ENCODE measurements around the gene PFKP. TPM values are rescaled to one million over a fixed set of nuclear protein-coding genes. Genes with fewer than 3 reads are reported as not detected.

The PFKP gene
- total RNA-seq, 1 donor = 111 TPM

DNA sequence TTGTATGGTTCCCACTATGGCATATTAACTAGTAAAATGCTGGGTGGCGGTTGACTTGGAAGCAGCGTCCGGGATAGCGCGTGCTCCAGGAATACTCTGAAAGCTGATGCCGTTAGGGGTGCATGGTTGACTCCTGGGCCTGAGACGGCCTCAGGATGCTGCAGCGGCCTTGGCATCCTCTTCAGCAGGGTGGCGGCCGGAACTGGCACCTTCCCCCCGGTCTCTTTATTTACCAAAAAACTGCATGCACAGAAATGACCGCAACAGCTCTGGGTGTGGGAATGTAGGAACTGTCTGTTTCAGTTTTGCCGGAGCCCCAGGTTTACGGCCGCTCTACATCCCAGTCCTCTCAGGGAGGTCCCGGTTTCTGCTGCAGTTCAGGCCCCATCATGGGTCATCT is 28.8 kb downstream of the PFKP start:
- no peak for DNase-seq (ENCODE audit: low read depth)
- TF ChIP-seq, protein P1, sequence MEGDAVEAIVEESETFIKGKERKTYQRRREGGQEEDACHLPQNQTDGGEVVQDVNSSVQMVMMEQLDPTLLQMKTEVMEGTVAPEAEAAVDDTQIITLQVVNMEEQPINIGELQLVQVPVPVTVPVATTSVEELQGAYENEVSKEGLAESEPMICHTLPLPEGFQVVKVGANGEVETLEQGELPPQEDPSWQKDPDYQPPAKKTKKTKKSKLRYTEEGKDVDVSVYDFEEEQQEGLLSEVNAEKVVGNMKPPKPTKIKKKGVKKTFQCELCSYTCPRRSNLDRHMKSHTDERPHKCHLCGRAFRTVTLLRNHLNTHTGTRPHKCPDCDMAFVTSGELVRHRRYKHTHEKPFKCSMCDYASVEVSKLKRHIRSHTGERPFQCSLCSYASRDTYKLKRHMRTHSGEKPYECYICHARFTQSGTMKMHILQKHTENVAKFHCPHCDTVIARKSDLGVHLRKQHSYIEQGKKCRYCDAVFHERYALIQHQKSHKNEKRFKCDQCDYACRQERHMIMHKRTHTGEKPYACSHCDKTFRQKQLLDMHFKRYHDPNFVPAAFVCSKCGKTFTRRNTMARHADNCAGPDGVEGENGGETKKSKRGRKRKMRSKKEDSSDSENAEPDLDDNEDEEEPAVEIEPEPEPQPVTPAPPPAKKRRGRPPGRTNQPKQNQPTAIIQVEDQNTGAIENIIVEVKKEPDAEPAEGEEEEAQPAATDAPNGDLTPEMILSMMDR (IDR thresholded peaks at IDR 0.05; ENCODE audit: insufficient read depth, low read length) = no peak
- peak overlapping the region; percentile 38 for H3K4me3 ChIP-seq (ENCODE audit: low read depth, low read length)

DNA sequence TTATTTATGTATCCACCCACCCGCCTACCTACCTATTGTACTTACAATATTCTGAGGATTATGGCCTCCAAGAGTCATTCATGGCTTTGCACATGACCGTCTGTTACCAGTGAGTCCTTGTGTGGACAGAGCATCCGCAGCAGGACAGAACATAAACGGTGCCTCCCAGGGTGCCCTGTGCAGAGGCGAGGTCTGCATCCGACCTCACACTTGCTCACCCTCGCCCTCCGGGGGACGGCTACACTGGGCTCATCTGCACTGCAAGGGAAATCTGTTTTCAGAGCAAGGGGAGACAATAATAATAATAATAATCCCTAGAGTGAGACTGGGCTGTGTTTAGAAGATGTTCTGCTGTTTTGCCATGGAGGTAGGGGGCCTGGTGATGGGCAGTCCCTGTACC is 29.8 kb downstream of the PFKP start:
- H3K4me3 ChIP-seq (ENCODE audit: low read depth, low read length) = no peak overlapping the region
- TF ChIP-seq, protein P1 (IDR thresholded peaks at IDR 0.05; ENCODE audit: insufficient read depth, low read length) = no peak
- no peak for DNase-seq (ENCODE audit: low read depth)

DNA sequence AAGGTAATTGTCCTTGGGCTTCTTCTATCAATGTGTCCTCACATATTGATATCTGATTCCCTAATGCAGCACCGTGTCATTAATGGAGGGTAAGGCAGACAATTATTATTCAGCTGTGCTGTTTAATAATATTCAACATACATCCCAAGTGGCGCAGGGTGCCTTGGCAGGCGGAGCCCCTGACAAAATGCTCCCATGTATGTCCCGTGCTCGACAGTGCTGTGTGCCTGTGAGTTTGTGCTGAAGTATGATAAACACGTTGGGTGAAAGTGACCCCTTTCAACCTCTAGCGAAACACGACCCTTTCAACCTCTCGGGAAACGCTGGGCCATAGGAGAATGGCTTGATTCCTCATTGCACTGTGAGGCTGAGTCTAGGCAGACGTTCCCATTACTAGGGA is 31.3 kb downstream of the PFKP start:
- TF ChIP-seq, protein P1 (IDR thresholded peaks at IDR 0.05; ENCODE audit: insufficient read depth, low read length) = no peak
- DNase-seq (ENCODE audit: low read depth) = no peak

DNA sequence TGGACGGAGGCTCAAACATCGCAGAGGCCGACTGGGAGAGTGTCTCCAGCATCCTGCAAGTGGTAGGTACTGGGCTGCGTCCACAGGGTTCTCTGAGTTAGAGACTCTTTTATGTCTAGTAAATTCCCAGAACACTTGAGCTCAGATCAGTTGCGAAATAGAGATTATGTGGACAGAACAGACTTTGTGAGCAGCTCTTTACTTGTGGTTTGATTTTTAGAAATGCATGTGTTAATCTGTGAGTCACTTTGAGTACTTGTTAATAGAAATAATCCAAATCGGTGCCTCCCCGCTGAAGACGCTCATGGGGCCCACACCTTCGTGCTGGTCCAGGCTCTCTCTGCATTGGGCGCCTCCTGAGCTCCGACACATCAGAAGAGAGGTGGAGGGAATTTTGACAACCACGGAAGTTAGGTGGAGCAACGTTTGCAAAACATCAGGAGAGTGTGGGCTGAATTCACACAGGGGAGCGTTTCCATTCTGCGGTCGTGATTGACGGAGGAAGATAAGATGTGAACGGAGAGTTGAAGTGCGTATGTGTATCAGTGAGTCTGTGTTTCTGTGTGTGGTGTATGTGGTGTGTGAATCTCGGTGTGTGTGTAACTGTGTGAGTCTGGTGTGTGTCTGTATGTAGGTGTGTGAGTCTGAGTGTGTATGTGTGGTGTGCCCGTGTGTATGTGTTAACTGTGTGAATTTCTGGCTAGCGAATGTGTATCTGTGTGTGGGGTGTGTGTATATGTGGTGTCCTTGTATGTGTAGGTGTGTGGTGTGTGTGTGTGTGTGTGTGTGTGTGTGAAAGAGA is 32.1 kb downstream of the PFKP start:
- TF ChIP-seq, protein P1 (IDR thresholded peaks at IDR 0.05; ENCODE audit: insufficient read depth, low read length) = no peak
- H3K4me3 ChIP-seq (ENCODE audit: low read depth, low read length) = no peak overlapping the region
- DNase-seq (ENCODE audit: low read depth) = peak; percentile 86

More for the DNA sequence above, 31.3 kb downstream of the PFKP start:
- H3K4me3 ChIP-seq (ENCODE audit: low read depth, low read length) = no peak overlapping the region

DNA sequence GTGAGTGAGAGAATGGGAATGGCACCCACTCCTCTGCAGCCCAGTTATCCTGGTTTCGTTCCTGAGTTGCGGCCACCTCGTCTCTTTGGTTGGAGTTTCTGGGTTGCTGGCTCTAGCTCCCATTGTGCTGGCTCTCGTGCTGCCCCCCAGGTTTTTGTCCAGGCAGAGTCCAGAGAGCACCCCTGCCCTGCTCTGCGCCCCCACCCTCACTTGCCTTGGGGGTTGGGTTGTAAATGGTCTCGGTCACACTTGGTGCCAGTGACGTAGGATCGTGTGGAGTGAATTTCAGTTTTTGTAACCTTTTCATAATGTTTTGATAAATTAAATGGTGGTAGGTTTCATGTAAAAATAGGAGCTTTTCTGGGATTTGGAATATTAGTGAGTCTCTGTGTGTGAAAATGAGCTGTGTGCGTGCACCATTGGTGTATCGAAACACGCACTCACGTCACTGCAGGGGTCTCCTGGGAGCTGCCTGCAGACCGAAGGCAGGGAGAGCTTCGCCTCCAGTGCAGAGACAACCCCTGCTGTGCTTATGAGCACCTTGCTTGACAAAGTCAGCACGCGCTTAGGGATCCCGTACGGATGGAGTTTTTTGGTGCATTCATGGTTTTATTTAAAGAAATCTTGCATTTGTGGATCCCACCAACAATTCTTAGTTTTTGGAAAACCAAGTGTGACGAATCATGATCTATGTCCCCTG is 32.9 kb downstream of the PFKP start:
- TF ChIP-seq, protein P1 (IDR thresholded peaks at IDR 0.05; ENCODE audit: insufficient read depth, low read length) = no peak
- no peak overlapping the region for H3K4me3 ChIP-seq (ENCODE audit: low read depth, low read length)
- DNase-seq (ENCODE audit: low read depth) = no peak

DNA sequence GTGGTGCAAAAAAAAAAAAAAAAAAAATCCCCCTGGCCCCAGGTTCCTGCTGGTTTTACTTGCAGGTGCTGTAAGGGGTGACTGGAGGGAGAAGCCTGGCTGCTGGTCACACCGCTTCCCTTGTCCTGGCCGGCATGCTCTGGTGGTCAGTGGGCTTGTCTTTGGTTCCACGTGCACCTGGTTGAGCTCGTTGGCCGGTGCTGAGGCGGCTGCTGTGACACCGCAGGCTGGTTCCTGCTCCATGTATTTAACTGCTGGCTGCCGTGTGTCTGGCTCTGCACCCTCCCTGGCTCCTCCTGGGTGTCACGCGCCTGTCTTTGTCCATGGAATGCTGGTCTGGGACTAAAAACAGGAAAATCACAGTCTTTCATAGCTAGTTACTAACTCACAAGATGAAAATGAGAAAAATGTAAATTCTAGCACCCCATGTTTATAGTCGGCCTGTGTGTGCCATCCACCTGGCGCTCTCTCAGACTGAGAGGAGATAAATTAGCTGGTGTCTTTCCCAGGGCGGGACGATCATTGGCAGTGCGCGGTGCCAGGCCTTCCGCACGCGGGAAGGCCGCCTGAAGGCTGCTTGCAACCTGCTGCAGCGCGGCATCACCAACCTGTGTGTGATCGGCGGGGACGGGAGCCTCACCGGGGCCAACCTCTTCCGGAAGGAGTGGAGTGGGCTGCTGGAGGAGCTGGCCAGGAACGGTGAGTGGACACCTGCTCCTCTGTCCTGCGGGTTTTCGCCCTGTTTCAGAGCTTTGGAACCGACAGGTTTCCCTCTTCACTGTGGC is 33.7 kb downstream of the PFKP start:
- no peak overlapping the region for H3K4me3 ChIP-seq (ENCODE audit: low read depth, low read length)
- TF ChIP-seq, protein P1 (IDR thresholded peaks at IDR 0.05; ENCODE audit: insufficient read depth, low read length) = no peak
- no peak for DNase-seq (ENCODE audit: low read depth)

Data from fibroblast of the aortic adventitia (primary cell).